KOPT-K1 (cell line): ENCODE results near the gene RORB.

Source experiments
- H3K27ac ChIP-seq: fragments of 200-600 bp; sonication (generic); 2 replicates; pipeline ENCODE4 v1.5.1; 2016; ENCODE audit warnings: antibody characterized with exemption, mild to moderate bottlenecking, low read depth, low read length; ENCODE audit not compliant: poor library complexity, severe bottlenecking
- H3K36me3 ChIP-seq: fragments of 200-600 bp; sonication (generic); 2 replicates; pipeline ENCODE4 v1.5.1; 2017; ENCODE audit warnings: antibody characterized with exemption, mild to moderate bottlenecking, low read length, moderate library complexity; ENCODE audit not compliant: insufficient read depth
- H3K9me3 ChIP-seq: fragments of 200-600 bp; sonication (generic); 2 replicates; pipeline ENCODE4 v1.5.1; 2017; ENCODE audit warnings: antibody characterized with exemption, low read length, mild to moderate bottlenecking; ENCODE audit not compliant: insufficient read depth, poor library complexity, severe bottlenecking

Gene RORB

GRCh38 chr9:74683322-74683721, 186.2 kb downstream of the RORB start:
- Histone ChIP-seq H3K36me3 (no peaks in the 10 kb centered on the region), H3K9me3 (no peaks in the 10 kb centered on the region), H3K27ac (no peak overlapping the region)

GRCh38 chr9:74691058-74691457, 193.9 kb downstream of the RORB start:
- H3K36me3 ChIP-seq: no peaks in the 10 kb centered on the region
- H3K9me3 ChIP-seq: no peaks in the 10 kb centered on the region
- no peak overlapping the region for H3K27ac ChIP-seq

- no peaks in the 10 kb centered on the region for H3K36me3 ChIP-seq
- H3K9me3 ChIP-seq: no peaks in the 10 kb centered on the region
- no peak overlapping the region for H3K27ac ChIP-seq
Measured at GRCh38 chr9:74696520-74696919, 199.4 kb downstream of the RORB start.

- Histone ChIP-seq H3K27ac (no peak overlapping the region), H3K36me3 (no peaks in the 10 kb centered on the region), H3K9me3 (no peaks in the 10 kb centered on the region)
Measured at GRCh38 chr9:74697535-74697934, 200.4 kb downstream of the RORB start.

GRCh38 chr9:74711341-74711740, 214.2 kb downstream of the RORB start:
- Histone ChIP-seq H3K27ac (no peak overlapping the region), H3K36me3 (no peaks in the 10 kb centered on the region), H3K9me3 (no peaks in the 10 kb centered on the region)

GRCh38 chr9:74718709-74719108, 221.6 kb downstream of the RORB start:
- Histone ChIP-seq H3K9me3 (no peaks in the 10 kb centered on the region), H3K27ac (no peak overlapping the region), H3K36me3 (no peaks in the 10 kb centered on the region)

- Histone ChIP-seq H3K9me3 (no peaks in the 10 kb centered on the region), H3K36me3 (no peaks in the 10 kb centered on the region), H3K27ac (no peak overlapping the region)
Measured at GRCh38 chr9:74719306-74719705, 222.2 kb downstream of the RORB start.

GRCh38 chr9:74721696-74722660, 224.8 kb downstream of the RORB start:
- Histone ChIP-seq H3K9me3 (no peaks in the 10 kb centered on the region), H3K27ac (no peak overlapping the region), H3K36me3 (no peaks in the 10 kb centered on the region)

- no peaks in the 10 kb centered on the region for H3K36me3 ChIP-seq
- no peaks in the 10 kb centered on the region for H3K9me3 ChIP-seq
- no peak overlapping the region for H3K27ac ChIP-seq
Measured at GRCh38 chr9:74724317-74724716, 227.2 kb downstream of the RORB start.

- H3K36me3 ChIP-seq: no peaks in the 10 kb centered on the region
- no peak overlapping the region for H3K27ac ChIP-seq
- no peaks in the 10 kb centered on the region for H3K9me3 ChIP-seq
Measured at GRCh38 chr9:74726581-74726980, 229.4 kb downstream of the RORB start.

- no peak overlapping the region for H3K27ac ChIP-seq
- H3K9me3 ChIP-seq: no peaks in the 10 kb centered on the region
- no peaks in the 10 kb centered on the region for H3K36me3 ChIP-seq
Measured at GRCh38 chr9:74728176-74728575, 231.0 kb downstream of the RORB start.

GRCh38 chr9:74729136-74729695, 232.1 kb downstream of the RORB start:
- Histone ChIP-seq H3K36me3 (no peaks in the 10 kb centered on the region), H3K9me3 (no peaks in the 10 kb centered on the region), H3K27ac (no peak overlapping the region)

- Histone ChIP-seq H3K27ac (no peak overlapping the region), H3K36me3 (no peaks in the 10 kb centered on the region), H3K9me3 (no peaks in the 10 kb centered on the region)
Measured at GRCh38 chr9:74735761-74736160, 238.6 kb downstream of the RORB start.

- H3K36me3 ChIP-seq: no peaks in the 10 kb centered on the region
- no peaks in the 10 kb centered on the region for H3K9me3 ChIP-seq
- H3K27ac ChIP-seq: no peak overlapping the region
Measured at GRCh38 chr9:74736646-74737045, 239.5 kb downstream of the RORB start.

- no peaks in the 10 kb centered on the region for H3K9me3 ChIP-seq
- H3K27ac ChIP-seq: no peak overlapping the region
- H3K36me3 ChIP-seq: no peaks in the 10 kb centered on the region
Measured at GRCh38 chr9:74742191-74742790, 245.2 kb downstream of the RORB start.
